ENCODE measurements around the gene ZCCHC14. TPM values are rescaled to one million over a fixed set of nuclear protein-coding genes. Genes with fewer than 3 reads are reported as not detected.

Gene ZCCHC14
- total and polyA plus RNA-seq, 2 experiments from 2014 or later, result 2.7 to 6.3 TPM

- Histone ChIP-seq H3K9ac (no peak overlapping the region), H3K27me3 (replicated peaks; ENCODE audit: insufficient read depth) (no peaks in the 10 kb centered on the region), H3K4me3 (no peak overlapping the region), H3F3A (ENCODE audit: insufficient read depth) (0 out of 2 replicates have a peak, but pooled peaks cover 3% of the 10 kb centered on the region), H3K9me2 (ENCODE audit: insufficient read depth) (no peaks in the 10 kb centered on the region), H2AFZ (no peak overlapping the region), H3K79me2 (ENCODE audit: insufficient read depth) (peaks cover 100% of the 10 kb centered on the region), H3K4me2 (ENCODE audit: unreplicated experiment) (no peak overlapping the region), H4K20me1 (ENCODE audit: insufficient read depth) (no peaks in the 10 kb centered on the region), H3K27ac (no peak overlapping the region), H3K36me3 (ENCODE audit: low read depth) (no peaks in the 10 kb centered on the region), H3K4me1 (ENCODE audit: insufficient read depth) (peaks cover 14% of the 10 kb centered on the region), H3K9me3 (ENCODE audit: low read depth) (no peaks in the 10 kb centered on the region)
- TF ChIP-seq EZH2phosphoT487 (IDR thresholded peaks at IDR 0.05; ENCODE audit: insufficient read depth, low read depth) (no peak), EZH2 (IDR thresholded peaks at IDR 0.05; ENCODE audit: insufficient read depth, poor library complexity, severe bottlenecking) (no peak)
- DNase-seq, result no peak
- WGBS, 2 experiments (ENCODE audit: low coverage in 1 of 2, low lambda C conversion rate in 2 of 2, missing lambda C conversion rate in 2 of 2), result 82 to 87% methylated on average over 20 of the region's 20 CpGs
- in situ Hi-C loops (cut with MboI), result no loop called here
These were observed 121.5 kb downstream of the ZCCHC14 start for GRCh38 chr16:87371261-87371866.

DNA sequence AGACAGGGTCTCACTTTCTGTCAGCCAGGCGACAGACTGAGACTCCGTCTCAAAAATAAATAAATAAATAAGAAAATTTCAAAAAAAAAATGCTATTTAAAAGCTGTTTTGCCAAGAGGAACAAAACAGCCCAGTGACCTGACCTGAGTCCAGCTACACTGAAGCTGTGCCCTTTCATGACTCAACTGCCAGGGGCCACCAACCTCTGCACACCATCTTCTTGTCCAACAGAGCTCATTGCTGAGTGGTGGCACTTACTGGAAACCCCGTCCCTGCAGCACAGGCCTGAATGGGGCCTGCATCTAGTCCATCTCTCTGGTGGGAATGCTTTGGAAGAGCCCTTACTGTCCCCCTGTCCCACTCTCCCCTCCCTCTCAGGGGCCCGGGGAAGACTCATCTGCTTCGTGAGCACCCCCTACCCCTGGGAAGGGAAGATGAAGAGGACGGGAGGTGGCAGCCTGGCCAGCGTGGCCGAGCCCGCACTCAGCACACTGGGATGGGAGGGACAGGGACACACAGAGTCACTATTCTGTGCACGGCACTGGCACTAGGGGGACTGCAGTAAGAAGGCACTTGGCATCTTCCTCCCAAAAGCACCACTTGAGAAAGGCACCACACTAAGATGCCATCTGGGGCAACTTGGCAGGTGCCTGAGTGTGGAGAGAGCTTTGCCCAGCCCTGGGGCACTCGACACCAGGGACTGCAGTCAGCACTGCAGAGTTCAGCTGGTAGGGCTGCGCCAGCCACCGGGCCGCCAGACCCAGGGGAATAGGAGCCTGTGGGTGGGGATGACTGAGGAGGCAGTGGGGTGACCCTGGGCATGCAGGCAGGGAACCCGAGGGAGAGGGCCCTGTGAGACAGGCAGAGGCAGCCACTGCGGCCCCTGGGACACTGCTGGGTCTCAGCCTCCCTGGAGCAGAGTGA lies 122.8 kb downstream of the ZCCHC14 start:
- in situ Hi-C loops (cut with MboI), result no loop called here
- 0 out of 2 replicates have a peak, but pooled peaks cover 1% of the 10 kb centered on the region for H3K4me1 ChIP-seq (ENCODE audit: insufficient read depth)

GRCh38 chr16:87369117-87369765 lies 123.6 kb downstream of the ZCCHC14 start:
- TF ChIP-seq EZH2 (IDR thresholded peaks at IDR 0.05; ENCODE audit: insufficient read depth, poor library complexity, severe bottlenecking) (no peak), EZH2phosphoT487 (IDR thresholded peaks at IDR 0.05; ENCODE audit: insufficient read depth, low read depth) (no peak)
- Histone ChIP-seq H3K27me3 (replicated peaks; ENCODE audit: insufficient read depth) (no peaks in the 10 kb centered on the region), H3K4me1 (ENCODE audit: insufficient read depth) (no peaks in the 10 kb centered on the region), H4K20me1 (ENCODE audit: insufficient read depth) (no peaks in the 10 kb centered on the region), H3K36me3 (ENCODE audit: low read depth) (no peaks in the 10 kb centered on the region; the same call in 1 of the 2 replicates), H3K9ac (no peak overlapping the region), H3K79me2 (ENCODE audit: insufficient read depth) (peaks cover 100% of the 10 kb centered on the region), H3K27ac (no peak overlapping the region), H3K9me2 (ENCODE audit: insufficient read depth) (no peaks in the 10 kb centered on the region), H3K4me2 (ENCODE audit: unreplicated experiment) (no peak overlapping the region), H3F3A (ENCODE audit: insufficient read depth) (no peaks in the 10 kb centered on the region), H3K4me3 (no peak overlapping the region), H3K9me3 (ENCODE audit: low read depth) (no peaks in the 10 kb centered on the region), H2AFZ (no peak overlapping the region)
- in situ Hi-C loops (cut with MboI), result no loop called here
- no peak for DNase-seq
- 94 to 96% methylated on average over 14 of the region's 14 CpGs for WGBS, 2 experiments (ENCODE audit: low coverage in 1 of 2, low lambda C conversion rate in 2 of 2, missing lambda C conversion rate in 2 of 2)

More for the DNA sequence above, 122.8 kb downstream of the ZCCHC14 start:
- no peak overlapping the region for H3K4me3 ChIP-seq
- DNase-seq, result no peak
- no peak overlapping the region for H3K9ac ChIP-seq
- H2AFZ ChIP-seq, result no peak overlapping the region
- H3K9me3 ChIP-seq (ENCODE audit: low read depth), result no peaks in the 10 kb centered on the region
- H3K36me3 ChIP-seq (ENCODE audit: low read depth), result no peaks in the 10 kb centered on the region; the same call in 1 of the 2 replicates
- H3K27me3 ChIP-seq (replicated peaks; ENCODE audit: insufficient read depth), result no peaks in the 10 kb centered on the region
- no peaks in the 10 kb centered on the region for H3K9me2 ChIP-seq (ENCODE audit: insufficient read depth)
- no peak overlapping the region for H3K27ac ChIP-seq
- WGBS, 2 experiments (ENCODE audit: low coverage in 1 of 2, low lambda C conversion rate in 2 of 2, missing lambda C conversion rate in 2 of 2), result 95 to 96% methylated on average over 16 of the region's 16 CpGs
- TF ChIP-seq EZH2phosphoT487 (IDR thresholded peaks at IDR 0.05; ENCODE audit: insufficient read depth, low read depth) (no peak), EZH2 (IDR thresholded peaks at IDR 0.05; ENCODE audit: insufficient read depth, poor library complexity, severe bottlenecking) (no peak)
- H3K79me2 ChIP-seq (ENCODE audit: insufficient read depth), result peaks cover 100% of the 10 kb centered on the region
- H4K20me1 ChIP-seq (ENCODE audit: insufficient read depth), result no peaks in the 10 kb centered on the region
- no peak overlapping the region for H3K4me2 ChIP-seq (ENCODE audit: unreplicated experiment)
- no peaks in the 10 kb centered on the region for H3F3A ChIP-seq (ENCODE audit: insufficient read depth)

DNA sequence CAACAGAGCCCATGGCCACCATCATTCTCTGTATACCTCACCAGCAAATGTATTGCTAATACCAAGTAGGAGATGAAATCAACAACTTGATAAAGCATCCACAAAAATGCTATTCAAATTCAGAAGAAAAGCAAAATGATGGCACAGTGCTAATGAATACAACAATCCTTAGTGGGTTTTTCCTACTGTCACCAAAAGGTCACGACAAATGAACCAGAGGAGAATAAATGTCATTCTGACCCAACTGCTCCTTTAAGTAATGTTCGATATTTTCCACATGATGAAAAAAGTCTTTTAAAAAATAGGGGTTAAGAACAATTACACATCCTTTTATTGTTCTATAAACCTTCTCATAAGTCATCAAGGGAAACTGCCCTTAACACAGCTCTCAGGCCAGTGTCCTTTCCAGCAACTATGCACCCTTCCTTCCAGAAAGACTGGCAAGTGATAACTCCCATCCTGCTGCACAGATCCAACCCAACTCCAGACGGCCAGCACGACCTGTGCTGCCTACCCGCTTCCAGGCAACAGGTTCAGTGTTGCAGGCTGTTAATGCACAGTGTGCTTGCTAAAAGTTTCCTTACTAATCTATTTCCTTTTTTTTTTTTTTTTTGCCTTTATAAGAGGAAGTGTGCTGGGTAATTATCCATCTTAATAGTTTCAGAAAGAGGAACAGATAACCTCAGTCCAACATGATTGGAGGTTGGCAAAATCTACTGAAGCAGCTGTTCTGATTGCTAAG lies 124.6 kb downstream of the ZCCHC14 start:
- no peaks in the 10 kb centered on the region for H4K20me1 ChIP-seq (ENCODE audit: insufficient read depth)
- H3K9me3 ChIP-seq (ENCODE audit: low read depth), result no peaks in the 10 kb centered on the region
- H3K4me1 ChIP-seq (ENCODE audit: insufficient read depth), result no peaks in the 10 kb centered on the region
- no peak overlapping the region for H3K4me3 ChIP-seq
- no peak overlapping the region for H2AFZ ChIP-seq
- no peaks in the 10 kb centered on the region for H3K9me2 ChIP-seq (ENCODE audit: insufficient read depth)
- peaks cover 100% of the 10 kb centered on the region for H3K79me2 ChIP-seq (ENCODE audit: insufficient read depth)
- H3K9ac ChIP-seq, result no peak overlapping the region
- WGBS, 2 experiments (ENCODE audit: low coverage in 1 of 2, low lambda C conversion rate in 2 of 2, missing lambda C conversion rate in 2 of 2), result 72 to 78% methylated on average over 5 of the region's 5 CpGs
- H3K27me3 ChIP-seq (replicated peaks; ENCODE audit: insufficient read depth), result no peaks in the 10 kb centered on the region
- no peak for TF ChIP-seq EZH2 (IDR thresholded peaks at IDR 0.05; ENCODE audit: insufficient read depth, poor library complexity, severe bottlenecking)
- no peak for TF ChIP-seq EZH2phosphoT487 (IDR thresholded peaks at IDR 0.05; ENCODE audit: insufficient read depth, low read depth)
- in situ Hi-C loops (cut with MboI), result no loop called here
- H3K4me2 ChIP-seq (ENCODE audit: unreplicated experiment), result no peak overlapping the region
- H3F3A ChIP-seq (ENCODE audit: insufficient read depth), result no peaks in the 10 kb centered on the region
- DNase-seq, result no peak
- H3K27ac ChIP-seq, result no peak overlapping the region
- H3K36me3 ChIP-seq (ENCODE audit: low read depth), result no peaks in the 10 kb centered on the region; the same call in 1 of the 2 replicates
